GM13977 (cell line): ENCODE results near the gene CPAMD8.
A peak's percentile ranks its signal among the peaks of the same experiment; 100 is the strongest.

Experiments
- DNase-seq: peaks from one replicate; pipeline ENCODE4 v3.0.0; 2012; ENCODE audit warnings: low spot score
- in situ Hi-C: fragments of 300-500 bp; cut with MboI; formaldehyde crosslinking; loops from one replicate; pipeline ENCODE4 v1.12.0; 2022; ENCODE audit warnings: low sequenced_read_pairs, low pct_unique_long_range_greater_than_20kb, mixed read lengths, inconsistent platforms; ENCODE audit not compliant: unreplicated experiment
- TF ChIP-seq, protein P1 (sequence below): IDR thresholded peaks from 2 replicates; pipeline ENCODE4 v1.5.1; 2012; ENCODE audit warnings: mild to moderate bottlenecking, control low read depth; ENCODE audit not compliant: insufficient read depth; ENCODE audit errors: extremely low read depth, missing control alignments

The CPAMD8 gene

DNA sequence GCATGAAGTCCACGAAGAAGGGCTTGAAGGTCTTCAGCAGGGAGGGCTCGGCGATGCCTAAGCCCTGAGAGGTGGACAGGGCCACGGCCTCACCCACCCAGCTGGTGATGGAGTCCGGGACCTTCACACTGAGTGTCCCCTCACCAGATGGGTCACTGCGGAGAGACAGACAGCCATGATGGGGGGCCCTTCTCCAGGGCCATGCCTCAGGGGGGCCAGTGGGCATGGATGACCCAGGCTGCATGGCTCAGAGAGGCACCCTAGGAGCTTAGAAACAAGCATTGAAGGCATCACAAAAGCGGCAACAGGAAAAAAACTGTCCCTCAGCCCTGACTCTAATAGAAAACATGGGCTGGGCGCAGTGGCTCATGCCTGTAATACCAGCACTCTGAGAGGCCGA lies 74.6 kb downstream of the CPAMD8 start:
- TF ChIP-seq, protein P1, sequence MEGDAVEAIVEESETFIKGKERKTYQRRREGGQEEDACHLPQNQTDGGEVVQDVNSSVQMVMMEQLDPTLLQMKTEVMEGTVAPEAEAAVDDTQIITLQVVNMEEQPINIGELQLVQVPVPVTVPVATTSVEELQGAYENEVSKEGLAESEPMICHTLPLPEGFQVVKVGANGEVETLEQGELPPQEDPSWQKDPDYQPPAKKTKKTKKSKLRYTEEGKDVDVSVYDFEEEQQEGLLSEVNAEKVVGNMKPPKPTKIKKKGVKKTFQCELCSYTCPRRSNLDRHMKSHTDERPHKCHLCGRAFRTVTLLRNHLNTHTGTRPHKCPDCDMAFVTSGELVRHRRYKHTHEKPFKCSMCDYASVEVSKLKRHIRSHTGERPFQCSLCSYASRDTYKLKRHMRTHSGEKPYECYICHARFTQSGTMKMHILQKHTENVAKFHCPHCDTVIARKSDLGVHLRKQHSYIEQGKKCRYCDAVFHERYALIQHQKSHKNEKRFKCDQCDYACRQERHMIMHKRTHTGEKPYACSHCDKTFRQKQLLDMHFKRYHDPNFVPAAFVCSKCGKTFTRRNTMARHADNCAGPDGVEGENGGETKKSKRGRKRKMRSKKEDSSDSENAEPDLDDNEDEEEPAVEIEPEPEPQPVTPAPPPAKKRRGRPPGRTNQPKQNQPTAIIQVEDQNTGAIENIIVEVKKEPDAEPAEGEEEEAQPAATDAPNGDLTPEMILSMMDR, result no peak
- in situ Hi-C loops, result no loop called here
- no peak for DNase-seq

DNA sequence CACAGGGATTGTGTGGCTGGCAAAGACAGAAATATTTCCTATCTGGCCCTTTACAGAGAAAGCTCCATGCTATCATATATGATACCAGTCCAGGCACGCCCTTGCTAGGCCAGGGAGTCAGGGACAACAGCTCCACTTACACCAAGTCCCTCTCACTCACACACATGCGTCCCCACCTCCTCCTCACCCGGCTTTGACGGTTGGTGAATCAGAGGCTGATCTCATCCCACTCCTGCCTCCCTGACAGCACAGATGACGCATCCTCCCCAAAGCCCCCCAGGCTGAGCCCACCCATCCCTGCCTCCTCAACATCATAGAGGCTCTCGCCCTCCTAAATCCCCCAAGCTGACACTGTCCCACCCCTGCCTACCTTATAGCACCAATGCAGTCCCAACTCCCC lies 75.1 kb downstream of the CPAMD8 start:
- DNase-seq, result no peak
- TF ChIP-seq, protein P1, result no peak
- in situ Hi-C loops, result no loop called here

DNA sequence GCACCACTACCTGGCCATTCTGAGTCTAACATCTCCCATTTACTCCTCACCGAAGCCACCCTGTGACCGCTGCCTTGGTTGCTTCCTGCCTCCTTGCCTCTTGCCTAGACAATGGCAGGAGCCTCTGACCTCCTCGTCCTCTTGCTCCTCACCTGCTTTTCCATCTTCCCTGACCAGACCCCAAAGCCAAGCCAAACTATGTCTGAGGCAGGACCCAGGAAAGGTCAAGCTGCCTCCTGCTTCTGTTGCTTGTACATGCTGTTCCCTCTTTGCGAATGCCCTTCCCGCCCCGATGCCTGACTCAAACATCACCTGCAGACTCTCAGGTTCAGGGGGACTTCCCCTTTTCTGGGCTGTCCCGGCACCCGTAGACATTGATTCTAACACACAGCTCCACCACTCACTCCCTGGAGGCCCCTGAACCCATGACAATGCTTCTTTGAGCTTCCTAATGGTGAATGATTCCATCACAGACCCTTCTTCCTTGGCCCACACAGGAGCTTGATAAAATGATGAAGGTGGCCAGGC lies 77.0 kb downstream of the CPAMD8 start:
- TF ChIP-seq, protein P1, result no peak
- in situ Hi-C loops, result no loop called here

DNA sequence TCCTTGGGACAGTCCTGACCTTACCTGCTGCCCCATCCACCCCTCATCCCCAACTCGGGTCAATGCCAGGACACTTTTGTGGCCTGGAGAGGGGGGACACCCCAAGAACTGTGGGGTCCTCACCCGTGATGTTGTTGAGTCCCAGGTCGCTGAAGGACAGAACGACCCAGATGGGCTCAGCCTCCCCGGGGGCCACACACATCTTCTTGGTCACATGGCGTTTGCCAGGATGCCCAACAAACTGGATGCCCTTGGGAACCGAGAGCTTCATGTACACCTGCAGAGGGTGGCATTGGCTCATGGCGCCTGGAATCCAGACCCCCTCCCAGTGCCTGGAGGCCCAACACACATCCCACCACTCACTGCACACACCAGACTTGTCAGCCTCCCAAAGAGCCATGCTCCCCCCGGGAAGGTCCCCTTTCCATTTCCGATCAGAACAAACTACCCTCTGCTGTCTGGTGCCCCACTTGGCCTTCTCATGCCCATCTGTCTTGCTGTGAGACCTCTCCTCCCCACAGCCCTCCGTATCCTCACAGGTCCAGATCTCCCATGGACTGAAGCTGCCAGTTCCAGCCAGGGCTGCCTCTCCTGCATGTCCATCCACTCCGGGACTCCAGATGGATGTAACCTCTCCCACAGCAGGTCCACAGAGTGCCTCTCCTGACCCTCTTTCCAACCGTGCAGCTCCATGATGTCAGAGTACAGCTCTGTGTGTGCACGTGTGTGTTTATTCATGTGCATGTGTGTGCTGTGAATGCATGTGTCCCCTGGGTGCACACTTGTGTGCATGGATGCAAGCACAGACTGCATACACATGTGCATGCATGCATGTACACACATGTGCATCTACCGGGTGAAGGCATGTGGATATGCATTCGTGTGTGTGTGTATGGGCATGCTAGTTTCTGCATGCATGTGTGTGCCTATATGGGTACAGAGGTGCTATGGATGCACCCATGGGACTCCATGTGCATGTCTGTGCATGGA lies 79.4 kb downstream of the CPAMD8 start:
- in situ Hi-C loops, result no loop called here
- TF ChIP-seq, protein P1, result no peak
- no peak for DNase-seq

More for the DNA sequence above, 77.0 kb downstream of the CPAMD8 start:
- DNase-seq, result no peak

DNA sequence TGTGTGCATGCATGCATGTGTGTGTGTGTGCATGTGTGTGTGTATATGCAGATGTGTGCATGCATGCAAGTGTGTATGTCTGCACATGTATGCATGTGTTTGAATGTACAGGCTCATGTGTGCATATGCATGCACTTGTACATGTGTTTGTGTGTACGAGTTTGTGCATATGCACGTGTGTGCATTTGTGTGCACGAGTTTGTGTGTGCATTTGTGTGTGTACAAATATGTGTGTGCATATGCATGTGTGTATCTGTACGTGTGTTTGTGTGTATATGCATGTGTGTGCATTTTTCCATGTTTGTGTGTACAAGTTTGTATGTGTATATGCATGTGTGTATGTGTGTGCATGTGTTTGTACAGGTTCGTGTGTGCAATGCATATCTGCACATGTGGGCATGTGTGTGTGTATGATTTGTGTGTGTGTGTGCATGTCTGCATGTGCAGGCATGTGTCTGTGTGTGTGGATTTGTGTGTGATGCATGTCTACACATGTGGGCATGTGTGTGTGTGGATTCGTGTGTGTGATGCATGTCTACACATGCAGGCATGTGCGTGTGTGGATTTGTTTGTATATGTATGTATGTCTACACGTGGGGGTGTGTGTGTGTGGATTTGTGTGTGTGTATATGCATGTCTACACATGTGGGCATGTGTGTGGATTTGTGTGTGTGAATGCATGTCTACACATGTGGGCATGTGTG lies 80.7 kb downstream of the CPAMD8 start:
- no peak for DNase-seq
- in situ Hi-C loops, result no loop called here
- TF ChIP-seq, protein P1, result no peak

DNA sequence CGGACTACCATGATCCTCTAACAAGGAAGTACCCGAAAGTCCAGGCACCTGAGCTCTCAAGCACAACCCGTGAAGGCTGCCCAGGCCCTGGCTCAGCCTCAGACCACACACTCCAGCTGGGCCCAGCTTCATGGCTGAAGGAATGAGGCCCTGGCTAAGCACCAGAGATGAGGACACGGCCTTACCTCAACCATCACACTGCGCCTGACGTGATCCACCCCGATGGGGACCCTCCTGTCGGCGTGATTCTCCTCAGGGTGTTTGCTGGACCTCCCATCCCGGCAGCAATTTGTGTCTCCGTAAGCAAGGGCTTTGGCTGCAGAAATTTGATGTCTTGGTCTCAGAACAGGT lies 81.3 kb downstream of the CPAMD8 start:
- DNase-seq, result peak; percentile 2
- TF ChIP-seq, protein P1, result no peak
- in situ Hi-C loops, result no loop called here
